Measurements from ENCODE around the gene STK24.

The STK24 gene

DNA sequence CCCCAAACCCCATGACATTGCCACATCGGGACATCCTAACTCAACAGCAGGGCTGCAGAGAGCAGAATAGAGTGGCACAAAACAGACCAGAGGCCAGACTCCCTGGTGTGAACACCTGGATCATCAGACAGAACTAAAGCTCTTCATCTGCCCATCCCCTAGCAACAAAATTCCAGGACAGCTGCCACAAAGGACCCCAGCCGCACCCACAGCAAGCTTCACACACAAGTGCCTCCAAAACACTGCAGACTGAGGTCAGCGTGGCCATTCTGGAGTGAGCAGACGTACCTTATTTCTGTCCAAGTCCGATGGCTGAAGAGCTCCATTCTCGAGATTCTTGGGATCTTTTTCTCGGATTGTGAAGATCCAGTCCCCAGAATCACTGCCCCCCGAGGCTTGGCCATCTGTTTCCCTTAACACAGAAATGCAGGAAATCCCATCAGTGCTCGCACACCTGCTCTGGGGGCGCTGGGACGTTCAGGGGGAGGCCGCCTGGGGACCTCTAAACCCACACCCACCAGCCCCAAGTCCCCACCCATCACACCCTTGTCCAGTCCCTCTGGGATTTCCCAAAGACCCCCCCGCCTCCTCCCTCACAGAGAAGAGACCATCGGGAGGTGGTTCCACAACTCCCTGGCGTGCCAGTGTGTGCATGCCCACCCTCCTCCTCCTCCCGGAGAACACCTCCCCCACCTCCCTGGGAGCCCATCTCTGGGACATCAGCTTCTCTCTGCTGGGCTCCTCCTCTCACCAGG lies 115.2 kb downstream of the STK24 start:
- CTCF ChIA-PET = interaction anchor here (0.8 to 1.7 kb wide), 5 partner anchors 16 to 381 kb away, joined by 3 to 7 read pairs (median 3); no protein-coding TSS in a partner anchor
- DNase-seq (ENCODE audit: low read depth, low spot score) = no peak
- POLR2A ChIA-PET = no interaction called here
- TF ChIP-seq, protein P1, sequence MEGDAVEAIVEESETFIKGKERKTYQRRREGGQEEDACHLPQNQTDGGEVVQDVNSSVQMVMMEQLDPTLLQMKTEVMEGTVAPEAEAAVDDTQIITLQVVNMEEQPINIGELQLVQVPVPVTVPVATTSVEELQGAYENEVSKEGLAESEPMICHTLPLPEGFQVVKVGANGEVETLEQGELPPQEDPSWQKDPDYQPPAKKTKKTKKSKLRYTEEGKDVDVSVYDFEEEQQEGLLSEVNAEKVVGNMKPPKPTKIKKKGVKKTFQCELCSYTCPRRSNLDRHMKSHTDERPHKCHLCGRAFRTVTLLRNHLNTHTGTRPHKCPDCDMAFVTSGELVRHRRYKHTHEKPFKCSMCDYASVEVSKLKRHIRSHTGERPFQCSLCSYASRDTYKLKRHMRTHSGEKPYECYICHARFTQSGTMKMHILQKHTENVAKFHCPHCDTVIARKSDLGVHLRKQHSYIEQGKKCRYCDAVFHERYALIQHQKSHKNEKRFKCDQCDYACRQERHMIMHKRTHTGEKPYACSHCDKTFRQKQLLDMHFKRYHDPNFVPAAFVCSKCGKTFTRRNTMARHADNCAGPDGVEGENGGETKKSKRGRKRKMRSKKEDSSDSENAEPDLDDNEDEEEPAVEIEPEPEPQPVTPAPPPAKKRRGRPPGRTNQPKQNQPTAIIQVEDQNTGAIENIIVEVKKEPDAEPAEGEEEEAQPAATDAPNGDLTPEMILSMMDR (IDR thresholded peaks at IDR 0.05; ENCODE audit: insufficient read depth, low read length, missing control alignments) = no peak
- H3K4me3 ChIP-seq (ENCODE audit: low read depth, low read length) = no peak overlapping the region

DNA sequence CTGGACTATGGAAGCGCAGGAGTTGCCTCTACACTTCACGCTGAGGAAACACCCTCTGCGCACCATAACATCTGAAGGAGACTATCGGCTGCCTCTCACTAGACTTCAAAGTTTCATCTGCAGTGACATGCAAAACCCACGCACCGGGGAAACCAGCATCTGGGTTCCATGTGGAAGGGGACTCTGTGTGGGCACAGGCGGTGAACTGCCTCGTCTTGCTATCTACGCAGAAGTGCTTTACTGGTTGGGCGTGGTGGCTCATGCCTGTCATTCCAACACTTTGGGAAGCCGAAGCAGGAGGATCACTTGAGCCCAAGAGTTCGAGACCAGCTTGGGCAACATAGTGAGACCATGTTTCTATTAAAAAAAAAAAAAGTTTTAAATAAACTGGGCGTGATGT lies 116.4 kb downstream of the STK24 start:
- TF ChIP-seq, protein P1 (IDR thresholded peaks at IDR 0.05; ENCODE audit: insufficient read depth, low read length, missing control alignments) = no peak
- POLR2A ChIA-PET = interaction anchor here (0.7 kb wide), 1 partner anchor 39 kb away, joined by 3 read pairs; no protein-coding TSS in a partner anchor
- no peak overlapping the region for H3K4me3 ChIP-seq (ENCODE audit: low read depth, low read length)
- CTCF ChIA-PET = no interaction called here
- no peak for DNase-seq (ENCODE audit: low read depth, low spot score)

DNA sequence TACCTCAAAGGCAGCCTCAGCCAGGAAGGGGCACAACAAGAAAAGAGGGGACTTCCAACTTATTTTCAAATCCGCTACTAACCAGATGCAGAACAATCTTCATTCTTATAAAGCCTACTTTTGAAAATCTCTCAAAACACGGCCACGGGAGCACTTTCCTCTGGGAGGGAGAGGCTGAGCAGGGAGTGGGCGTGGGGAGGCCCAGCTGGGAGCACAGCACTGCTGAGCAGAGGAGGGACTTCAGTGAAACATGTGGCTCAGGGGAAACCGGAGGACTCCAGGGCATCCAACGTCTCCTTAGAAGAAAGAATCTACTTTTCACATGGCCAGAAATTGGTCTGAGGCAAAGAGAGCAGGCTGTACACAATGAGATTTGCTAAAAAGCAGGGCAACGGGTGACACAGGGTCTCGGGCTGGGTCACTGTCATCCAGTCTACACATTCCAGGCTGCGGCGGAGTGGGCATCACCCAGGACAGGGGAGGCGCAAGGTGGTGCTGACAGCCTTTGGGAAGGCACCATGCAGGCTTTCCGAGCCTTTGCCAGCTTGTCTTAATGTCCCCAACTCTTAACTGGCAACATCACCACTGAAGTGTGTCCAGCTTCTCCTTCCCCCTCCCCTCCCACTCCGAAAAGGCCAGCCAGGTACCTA lies 117.1 kb downstream of the STK24 start:
- ChIA-PET CTCF (interaction anchor here (0.9 kb wide), 1 partner anchor 15 kb away, joined by 3 read pairs; no protein-coding TSS in a partner anchor), POLR2A (no interaction called here)
- TF ChIP-seq, protein P1 (IDR thresholded peaks at IDR 0.05; ENCODE audit: insufficient read depth, low read length, missing control alignments) = no peak
- H3K4me3 ChIP-seq (ENCODE audit: low read depth, low read length) = no peak overlapping the region
- DNase-seq (ENCODE audit: low read depth, low spot score) = no peak

- CTCF ChIA-PET = interaction anchor here (0.9 to 3.0 kb wide), 2 partner anchors 8 to 14 kb away, joined by 3 to 26 read pairs; no protein-coding TSS in a partner anchor
- TF ChIP-seq, protein P1 (IDR thresholded peaks at IDR 0.05; ENCODE audit: insufficient read depth, low read length, missing control alignments) = no peak
- POLR2A ChIA-PET = no interaction called here
- no peak for DNase-seq (ENCODE audit: low read depth, low spot score)
- no peak overlapping the region for H3K4me3 ChIP-seq (ENCODE audit: low read depth, low read length)
Observed at GRCh38 chr13:98459171-98459681, 117.7 kb downstream of the STK24 start.

DNA sequence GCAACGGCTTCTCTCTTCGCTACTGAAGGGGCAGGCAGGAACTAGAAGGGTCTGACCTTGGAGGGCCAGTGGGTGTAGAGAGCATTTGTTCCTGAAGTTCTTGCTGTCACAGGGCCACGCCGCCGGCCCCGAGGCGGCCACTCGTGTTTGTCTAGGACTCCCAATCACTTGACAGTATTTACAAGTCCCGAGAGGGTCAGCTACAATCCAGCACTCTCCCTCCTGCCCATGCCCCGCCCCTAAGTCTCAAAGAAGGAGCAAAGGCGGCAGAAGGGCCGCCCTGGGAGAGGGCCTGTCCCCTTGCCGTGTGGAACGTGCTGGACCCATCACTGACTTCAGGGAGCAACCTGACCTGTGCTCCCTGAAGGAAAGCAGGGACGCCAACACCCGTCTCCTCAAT lies 118.5 kb downstream of the STK24 start:
- H3K4me3 ChIP-seq (ENCODE audit: low read depth, low read length) = no peak overlapping the region
- POLR2A ChIA-PET = no interaction called here
- DNase-seq (ENCODE audit: low read depth, low spot score) = no peak
- CTCF ChIA-PET = interaction anchor here (1.1 to 4.8 kb wide), 3 partner anchors 9 to 215 kb away, joined by 4 to 38 read pairs (median 26); no protein-coding TSS in a partner anchor
- TF ChIP-seq, protein P1 (IDR thresholded peaks at IDR 0.05; ENCODE audit: insufficient read depth, low read length, missing control alignments) = no peak

DNA sequence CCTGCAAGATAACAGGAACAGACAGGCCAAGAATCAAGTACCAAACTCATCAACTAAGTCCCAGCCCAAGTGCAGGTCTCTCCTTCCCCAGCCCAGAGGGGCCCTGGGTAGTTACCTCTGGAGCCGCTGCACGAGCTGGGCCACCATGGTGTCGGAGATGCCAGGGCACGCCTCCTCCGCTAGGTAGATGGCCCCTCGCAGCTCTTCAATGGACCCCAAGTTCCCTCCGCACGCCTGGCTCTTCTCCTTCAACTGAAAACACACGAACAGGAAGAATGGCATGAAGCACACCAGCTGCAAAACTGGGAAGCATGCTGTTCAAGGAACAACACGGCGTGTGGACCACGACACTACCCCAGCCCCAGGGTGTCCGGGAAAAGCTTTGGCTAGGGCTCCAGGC lies 119.9 kb downstream of the STK24 start:
- no peak for DNase-seq (ENCODE audit: low read depth, low spot score)
- CTCF ChIA-PET = interaction anchor here (0.7 to 4.8 kb wide), 5 partner anchors 10 to 215 kb away, joined by 3 to 38 read pairs (median 4); no protein-coding TSS in a partner anchor
- no peak overlapping the region for H3K4me3 ChIP-seq (ENCODE audit: low read depth, low read length)
- POLR2A ChIA-PET = interaction anchor here (0.7 to 0.8 kb wide), 2 partner anchors 11 to 119 kb away, joined by 3 to 4 read pairs; no protein-coding TSS in a partner anchor
- TF ChIP-seq, protein P1 (IDR thresholded peaks at IDR 0.05; ENCODE audit: insufficient read depth, low read length, missing control alignments) = no peak
